Measurements from ENCODE around the gene SYNC. TPM values are rescaled to one million over a fixed set of nuclear protein-coding genes. Genes with fewer than 3 reads are reported as not detected.

The SYNC gene
- total and polyA plus RNA-seq, 2 of the 8 experiments (the other 6 are each of a cell fraction or from before 2014, with no cell fraction given): 0.06 to 0.17 TPM

- TF ChIP-seq SIN3A (conservative IDR thresholded peaks at IDR 0.05 in 1 of 2, IDR thresholded peaks at IDR 0.05 in 1 of 2; ENCODE audit: low read depth in 1 of 2, low read length in 2 of 2): no peak
Measured at GRCh38 chr1:32741059-32741412, 38.5 kb upstream of the SYNC start (continued).
